Neural crest cell (in vitro differentiated cells): ENCODE data around the gene RNF14. TPM values are rescaled to one million over a fixed set of nuclear protein-coding genes. Genes with fewer than 3 reads are reported as not detected.
"Not testable (repeated sequence)": the region's sequence is repeated elsewhere in the genome, so short reads cannot be mapped to it uniquely, and the experiment has no call there.

Experiments
- DNase-seq: peaks from one replicate; pipeline ENCODE4 v3.0.0; 2021; ENCODE audit warnings: low read depth, mixed read lengths, low spot score
- H3K27ac Mint-ChIP-seq: one replicate; pipeline ENCODE4 v1.8.0; 2021; ENCODE audit warnings: mild to moderate bottlenecking, mixed read lengths; ENCODE audit not compliant: unreplicated experiment
- H3K27me3 Mint-ChIP-seq: 2 replicates; pipeline ENCODE4 v1.8.0; 2021; ENCODE audit warnings: low read depth, mild to moderate bottlenecking, mixed read lengths
- H3K36me3 Mint-ChIP-seq: 2 replicates; pipeline ENCODE4 v1.8.0; 2021; ENCODE audit warnings: low read depth, mild to moderate bottlenecking, mixed read lengths
- H3K4me1 Mint-ChIP-seq: 2 replicates; pipeline ENCODE4 v1.8.0; 2021; ENCODE audit warnings: mixed read lengths
- H3K4me3 Mint-ChIP-seq: one replicate; pipeline ENCODE4 v1.8.0; 2021; ENCODE audit warnings: mild to moderate bottlenecking, mixed read lengths
- H3K9me3 Mint-ChIP-seq: 2 replicates; pipeline ENCODE4 v1.8.0; 2021; ENCODE audit warnings: mixed read lengths
- CTCF ChIP-seq: fragments of 200-600 bp; sonication (generic); conservative IDR thresholded peaks from 2 replicates; pipeline ENCODE4 v1.5.0; 2021; ENCODE audit warnings: antibody characterized with exemption, mild to moderate bottlenecking
- long read RNA-seq: library from polyadenylated mRNA; unstranded; transcript quantifications from one replicate; pipeline ENCODE4 v2.0.0, GENCODE V29; 2020
- total RNA-seq: library from RNA; stranded (reverse); gene quantifications from 2 replicates; pipeline ENCODE4 v1.2.1, GENCODE V29; 2021

The RNF14 gene
- 36.9 and 41.4 TPM in 2 replicates for total RNA-seq
- long read RNA-seq, full-length matches to known transcripts: 88 of 135 reads
- long read RNA-seq, partial matches to known transcripts: 20 of 135 reads
- long read RNA-seq, other reads (novel, unspliced or antisense): 27 of 135 reads

GRCh38 chr5:141968914-141969608 lies at the start of gene RNF14:
TSS of gene RNF14 (plus strand) at chr5:141969105. CDS start at chr5:141973589, 4,484 bp downstream.
- H3K27ac Mint-ChIP-seq: peak within 1 kb of the TSS; percentile 90
- peak within 1 kb of the TSS; percentile 96 for H3K4me3 Mint-ChIP-seq
- peaks cover 26% of the 10 kb centered on the region for H3K4me1 Mint-ChIP-seq
- H3K36me3 Mint-ChIP-seq: peaks cover 2% of the 10 kb centered on the region
- H3K9me3 Mint-ChIP-seq: no peaks in the 10 kb centered on the region
- TF ChIP-seq CTCF: peak; percentile 97
- no peaks in the 10 kb centered on the region for H3K27me3 Mint-ChIP-seq
- DNase-seq: peak; percentile 92

GRCh38 chr5:141919218-141920119 lies 49.4 kb upstream of the RNF14 start:
- Mint-ChIP-seq H3K36me3 (peaks cover 3% of the 10 kb centered on the region), H3K4me1 (peaks cover 25% of the 10 kb centered on the region), H3K4me3 (no peak overlapping the region), H3K9me3 (no peaks in the 10 kb centered on the region), H3K27ac (no peak overlapping the region), H3K27me3 (peaks cover 11% of the 10 kb centered on the region)
- no peak for DNase-seq
- TF ChIP-seq CTCF: no peak

GRCh38 chr5:141920771-141921170 lies 48.1 kb upstream of the RNF14 start:
- H3K27ac Mint-ChIP-seq: no peak overlapping the region
- H3K36me3 Mint-ChIP-seq: peaks cover 7% of the 10 kb centered on the region
- peaks cover 11% of the 10 kb centered on the region for H3K27me3 Mint-ChIP-seq
- peaks cover 25% of the 10 kb centered on the region for H3K4me1 Mint-ChIP-seq
- no peaks in the 10 kb centered on the region for H3K9me3 Mint-ChIP-seq
- no peak for TF ChIP-seq CTCF
- peak overlapping the region; percentile 81 for H3K4me3 Mint-ChIP-seq
- no peak for DNase-seq

GRCh38 chr5:141922827-141923447 lies 46.0 kb upstream of the RNF14 start:
- not testable (repeated sequence) for H3K27me3 Mint-ChIP-seq, H3K9me3 Mint-ChIP-seq

GRCh38 chr5:141923448-141924313 lies 45.2 kb upstream of the RNF14 start, which contains the start of gene DELE1:
TSS of gene DELE1 (plus strand) at chr5:141923871. CDS start at chr5:141923942, 71 bp downstream.
- peak; percentile 83 for DNase-seq
- peak within 1 kb of the TSS; percentile 90 for H3K4me3 Mint-ChIP-seq
- H3K36me3 Mint-ChIP-seq: peaks cover 9% of the 10 kb centered on the region
- no peaks in the 10 kb centered on the region for H3K9me3 Mint-ChIP-seq
- no peak for TF ChIP-seq CTCF
- H3K27me3 Mint-ChIP-seq: no peaks in the 10 kb centered on the region
- H3K27ac Mint-ChIP-seq: peak within 1 kb of the TSS; percentile 95
- peaks cover 34% of the 10 kb centered on the region for H3K4me1 Mint-ChIP-seq

More at GRCh38 chr5:141922827-141923447, 46.0 kb upstream of the RNF14 start:
- not testable (repeated sequence) for H3K36me3 Mint-ChIP-seq, H3K27ac Mint-ChIP-seq, DNase-seq
- Mint-ChIP-seq H3K4me1 (peaks cover 34% of the 10 kb centered on the region), H3K4me3 (peak overlapping the region; percentile 90)
